ENCODE data around the gene B3GNT2.

GRCh38 chr2:62219407-62220159, 23.7 kb downstream of the B3GNT2 start:
- TF ChIP-seq CTCF (conservative IDR thresholded peaks at IDR 0.05; ENCODE audit: low read depth, low read length): no peak
- TF ChIP-seq BHLHE40 (IDR thresholded peaks at IDR 0.05; ENCODE audit: low read depth, low read length): no peak
- TF ChIP-seq RFX5 (IDR thresholded peaks at IDR 0.05; ENCODE audit: low read depth, low read length): no peak
- TF ChIP-seq RCOR1 (IDR thresholded peaks at IDR 0.05; ENCODE audit: insufficient replicate concordance, low read length): no peak
- TF ChIP-seq POLR2A (IDR thresholded peaks at IDR 0.05; ENCODE audit: low read depth, low read length): no peak
- TF ChIP-seq FOS (IDR thresholded peaks at IDR 0.05; ENCODE audit: low read depth, low read length): no peak
- TF ChIP-seq CEBPB (IDR thresholded peaks at IDR 0.05; ENCODE audit: low read depth, low read length): no peak
- TF ChIP-seq NFE2L2 (IDR thresholded peaks at IDR 0.05; ENCODE audit: low read depth, low read length): no peak
- no peak for TF ChIP-seq RAD21 (IDR thresholded peaks at IDR 0.05; ENCODE audit: low read length)
- TF ChIP-seq ELK1 (IDR thresholded peaks at IDR 0.05; ENCODE audit: borderline replicate concordance, low read depth, low read length): no peak
- TF ChIP-seq MXI1 (IDR thresholded peaks at IDR 0.05; ENCODE audit: borderline replicate concordance, low read depth, low read length): no peak
